ENCODE measurements around the gene CDC42BPB. TPM values are rescaled to one million over a fixed set of nuclear protein-coding genes. Genes with fewer than 3 reads are reported as not detected.

The CDC42BPB gene
- total RNA-seq, 1 donor from 2014 or later = 48.2 TPM

- H3K4me1 ChIP-seq = no peaks in the 10 kb centered on the region
- no peaks in the 10 kb centered on the region for H3K9me3 Mint-ChIP-seq
- H3K4me1 Mint-ChIP-seq = no peaks in the 10 kb centered on the region
- H3K4me3 Mint-ChIP-seq = no peak overlapping the region
- no peak overlapping the region for H2AFZ ChIP-seq (replicated peaks)
- H3K27me3 Mint-ChIP-seq (ENCODE audit: insufficient read depth, low read depth) = peaks cover 3% of the 10 kb centered on the region
- H3K27ac ChIP-seq = no peak overlapping the region
- H3K4me2 ChIP-seq = no peak overlapping the region
- no peaks in the 10 kb centered on the region for H3K9me3 ChIP-seq (ENCODE audit: low read depth)
- H4K20me1 ChIP-seq (ENCODE audit: low read depth) = no peaks in the 10 kb centered on the region
- no peak overlapping the region for H3K4me3 ChIP-seq
- no peak overlapping the region for H3K9ac ChIP-seq
- no peaks in the 10 kb centered on the region for H3K79me2 ChIP-seq (ENCODE audit: low read depth)
- DNase-seq (ENCODE audit: low spot score) = no peak
- H3F3A ChIP-seq (ENCODE audit: low read depth) = no peaks in the 10 kb centered on the region
- H3K27me3 ChIP-seq = no peaks in the 10 kb centered on the region
- TF ChIP-seq EZH2 (IDR thresholded peaks at IDR 0.05) = no peak
- TF ChIP-seq CTCF (IDR thresholded peaks at IDR 0.05) = no peak
- TF ChIP-seq EZH2phosphoT487 (IDR thresholded peaks at IDR 0.05) = no peak
- peaks cover 2% of the 10 kb centered on the region for H3K36me3 ChIP-seq
- H3K36me3 Mint-ChIP-seq = peaks cover 46% of the 10 kb centered on the region
- no peak overlapping the region for H3K27ac Mint-ChIP-seq
Observed at GRCh38 chr14:102966681-102967505, 90.5 kb downstream of the CDC42BPB start.

DNA sequence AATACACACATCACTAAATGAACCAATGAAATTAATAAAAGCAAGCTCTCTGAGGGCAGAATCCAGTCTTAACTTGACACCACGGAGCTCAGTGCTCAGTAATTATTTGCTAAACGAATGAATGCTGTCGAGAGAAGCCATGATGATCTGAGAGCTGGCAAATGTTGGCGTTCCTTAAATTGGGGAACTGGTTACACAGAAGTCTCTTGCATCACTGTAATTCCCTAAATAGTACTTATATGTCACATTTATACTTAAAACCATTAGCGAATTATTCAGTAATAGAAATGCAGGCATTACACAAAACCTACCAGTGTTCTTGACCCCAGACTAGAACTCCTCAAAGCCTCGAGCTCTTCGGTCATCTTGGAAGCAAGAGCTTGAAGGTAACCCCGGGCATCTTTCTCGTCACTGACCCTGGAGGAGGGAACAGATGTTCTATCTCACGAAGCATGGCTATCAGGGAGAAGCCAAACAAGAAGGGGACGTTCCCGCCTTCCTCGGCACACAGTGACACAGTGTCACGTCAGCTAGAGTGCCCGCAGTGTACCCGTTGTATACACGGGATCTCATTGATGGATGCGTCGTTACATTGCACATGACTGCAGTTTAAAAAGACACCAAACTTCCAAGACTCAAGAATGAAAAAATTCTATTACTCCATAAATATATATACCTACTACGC lies 91.2 kb downstream of the CDC42BPB start:
- H3K4me3 Mint-ChIP-seq = no peak overlapping the region
- Histone ChIP-seq H3K36me3 (peaks cover 2% of the 10 kb centered on the region), H3K27me3 (no peaks in the 10 kb centered on the region), H3F3A (ENCODE audit: low read depth) (no peaks in the 10 kb centered on the region), H3K9ac (no peak overlapping the region), H2AFZ (replicated peaks) (no peak overlapping the region), H3K27ac (no peak overlapping the region), H3K9me3 (ENCODE audit: low read depth) (no peaks in the 10 kb centered on the region), H3K4me3 (no peak overlapping the region), H3K4me1 (no peaks in the 10 kb centered on the region), H4K20me1 (ENCODE audit: low read depth) (no peaks in the 10 kb centered on the region), H3K4me2 (no peak overlapping the region), H3K79me2 (ENCODE audit: low read depth) (no peaks in the 10 kb centered on the region)
- H3K27me3 Mint-ChIP-seq (ENCODE audit: insufficient read depth, low read depth) = peaks cover 3% of the 10 kb centered on the region
- no peak for TF ChIP-seq EZH2phosphoT487 (IDR thresholded peaks at IDR 0.05)
- TF ChIP-seq EZH2 (IDR thresholded peaks at IDR 0.05) = no peak
- no peak for TF ChIP-seq CTCF (IDR thresholded peaks at IDR 0.05)
- no peak for DNase-seq (ENCODE audit: low spot score)
- H3K36me3 Mint-ChIP-seq = peaks cover 39% of the 10 kb centered on the region
- H3K9me3 Mint-ChIP-seq = no peaks in the 10 kb centered on the region
- H3K27ac Mint-ChIP-seq = no peak overlapping the region
- no peaks in the 10 kb centered on the region for H3K4me1 Mint-ChIP-seq

- peaks cover 2% of the 10 kb centered on the region for H3K36me3 ChIP-seq
- H3K4me3 Mint-ChIP-seq = no peak overlapping the region
- no peak overlapping the region for H3K9ac ChIP-seq
- H3F3A ChIP-seq (ENCODE audit: low read depth) = no peaks in the 10 kb centered on the region
- no peaks in the 10 kb centered on the region for H3K9me3 Mint-ChIP-seq
- no peak overlapping the region for H3K4me3 ChIP-seq
- no peaks in the 10 kb centered on the region for H3K27me3 ChIP-seq
- no peaks in the 10 kb centered on the region for H3K4me1 Mint-ChIP-seq
- H4K20me1 ChIP-seq (ENCODE audit: low read depth) = no peaks in the 10 kb centered on the region
- no peak overlapping the region for H3K27ac ChIP-seq
- no peak overlapping the region for H3K27ac Mint-ChIP-seq
- DNase-seq (ENCODE audit: low spot score) = no peak
- no peaks in the 10 kb centered on the region for H3K9me3 ChIP-seq (ENCODE audit: low read depth)
- H3K79me2 ChIP-seq (ENCODE audit: low read depth) = no peaks in the 10 kb centered on the region
- H2AFZ ChIP-seq (replicated peaks) = no peak overlapping the region
- no peaks in the 10 kb centered on the region for H3K4me1 ChIP-seq
- TF ChIP-seq CTCF (IDR thresholded peaks at IDR 0.05) (no peak), EZH2 (IDR thresholded peaks at IDR 0.05) (no peak), EZH2phosphoT487 (IDR thresholded peaks at IDR 0.05) (no peak)
- peaks cover 41% of the 10 kb centered on the region for H3K36me3 Mint-ChIP-seq
- H3K4me2 ChIP-seq = no peak overlapping the region
- H3K27me3 Mint-ChIP-seq (ENCODE audit: insufficient read depth, low read depth) = peaks cover 3% of the 10 kb centered on the region
Observed at GRCh38 chr14:102965282-102965681, 92.1 kb downstream of the CDC42BPB start.

All from neural progenitor cell (in vitro differentiated cells).